T-helper 2 cell (primary cell): ENCODE results near the gene OSM.

ENCODE experiments used
- DNase-seq, 5 experiments: peaks; one replicate each; pipeline versions ENCODE4 v3.0.0 to v3.0.0-alpha.2; 2012 to 2022

Gene OSM

DNA sequence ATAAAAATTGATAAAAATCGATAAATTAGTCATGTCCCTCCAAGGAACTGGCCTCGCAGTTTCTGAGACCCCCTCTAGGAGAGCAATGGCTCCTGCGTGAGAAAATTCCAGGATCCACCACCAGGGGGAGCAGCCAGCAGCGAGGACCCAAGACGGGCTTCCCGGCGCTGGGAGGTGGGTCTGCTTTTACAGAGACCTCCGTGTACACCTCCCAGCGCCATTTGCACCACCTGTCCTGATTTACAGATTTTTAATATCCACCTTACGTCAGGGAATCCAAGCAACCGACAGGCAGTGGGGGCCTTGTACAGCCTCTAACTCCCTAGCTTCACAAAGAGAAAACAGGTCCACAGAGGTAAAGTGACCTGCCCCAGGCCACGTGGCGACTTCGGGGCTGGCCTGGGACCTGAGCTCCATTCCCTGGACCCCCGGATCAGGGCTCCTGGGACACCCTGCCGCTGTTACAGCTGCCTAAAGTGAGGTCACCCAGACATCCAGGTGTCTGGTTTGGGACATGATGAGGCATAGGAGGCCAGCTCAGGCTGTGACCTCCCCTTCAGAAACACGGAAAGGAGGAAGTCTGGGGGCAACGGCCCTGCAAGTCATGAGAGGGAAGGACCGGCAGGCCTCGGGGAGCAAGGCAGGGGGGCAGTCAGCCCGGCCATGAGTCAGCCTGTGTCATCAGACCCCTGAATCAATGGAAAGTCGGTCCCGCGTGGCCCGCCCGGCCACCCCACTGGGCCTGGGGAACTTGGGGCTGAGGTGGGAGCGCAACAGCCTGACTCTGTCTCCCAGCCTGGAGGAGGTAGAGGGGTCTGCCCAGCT lies 3.5 kb downstream of the OSM start:
- peak; percentile 60 to 77 (median 73) for DNase-seq

DNA sequence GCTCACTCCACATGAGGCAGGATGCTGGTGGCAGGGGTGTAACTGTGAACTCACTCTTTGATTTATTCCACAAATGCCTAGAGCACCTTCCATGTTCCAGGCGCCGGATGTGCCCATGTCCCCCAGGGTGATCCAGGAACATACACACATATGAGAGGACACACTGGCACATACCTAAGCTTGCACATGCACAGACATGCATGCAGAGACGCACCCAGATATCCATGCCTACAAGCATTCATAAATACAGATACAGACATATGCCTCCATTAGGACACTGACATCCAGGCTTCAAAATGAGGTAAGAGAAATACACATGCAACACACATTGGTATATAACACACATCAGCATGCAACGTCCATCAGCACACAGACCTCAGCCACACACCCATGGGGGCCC lies 4.5 kb downstream of the OSM start:
- no peak for DNase-seq

- no peak for DNase-seq
Measured at GRCh38 chr22:30261134-30261533, 5.5 kb downstream of the OSM start.

GRCh38 chr22:30260682-30261081 lies 6.0 kb downstream of the OSM start:
- no peak for DNase-seq

DNA sequence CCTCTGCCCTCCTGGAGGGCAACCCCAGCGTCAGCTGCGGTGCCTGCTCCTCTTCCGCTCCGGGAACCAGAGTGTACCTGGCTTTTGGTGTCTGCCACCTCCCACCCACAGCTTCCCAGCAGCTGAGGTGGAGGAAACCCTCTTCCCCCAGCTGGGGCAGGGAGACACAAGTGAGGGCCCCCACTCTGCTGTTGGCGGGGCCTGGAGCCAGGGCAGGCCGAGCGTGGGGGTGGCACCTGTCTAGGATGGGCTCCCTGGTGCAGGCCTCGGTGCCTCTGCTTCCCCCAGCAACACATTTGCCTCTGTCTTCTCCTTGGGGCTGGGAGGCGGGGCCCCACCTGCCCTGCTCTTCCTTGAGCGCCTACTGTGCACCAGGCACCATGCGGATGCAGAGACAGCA lies 6.4 kb downstream of the OSM start:
- DNase-seq: no peak

GRCh38 chr22:30254314-30254713 lies 12.3 kb downstream of the OSM start:
- DNase-seq: no peak

- DNase-seq: no peak
Measured at GRCh38 chr22:30253205-30253852, 13.3 kb downstream of the OSM start.

DNA sequence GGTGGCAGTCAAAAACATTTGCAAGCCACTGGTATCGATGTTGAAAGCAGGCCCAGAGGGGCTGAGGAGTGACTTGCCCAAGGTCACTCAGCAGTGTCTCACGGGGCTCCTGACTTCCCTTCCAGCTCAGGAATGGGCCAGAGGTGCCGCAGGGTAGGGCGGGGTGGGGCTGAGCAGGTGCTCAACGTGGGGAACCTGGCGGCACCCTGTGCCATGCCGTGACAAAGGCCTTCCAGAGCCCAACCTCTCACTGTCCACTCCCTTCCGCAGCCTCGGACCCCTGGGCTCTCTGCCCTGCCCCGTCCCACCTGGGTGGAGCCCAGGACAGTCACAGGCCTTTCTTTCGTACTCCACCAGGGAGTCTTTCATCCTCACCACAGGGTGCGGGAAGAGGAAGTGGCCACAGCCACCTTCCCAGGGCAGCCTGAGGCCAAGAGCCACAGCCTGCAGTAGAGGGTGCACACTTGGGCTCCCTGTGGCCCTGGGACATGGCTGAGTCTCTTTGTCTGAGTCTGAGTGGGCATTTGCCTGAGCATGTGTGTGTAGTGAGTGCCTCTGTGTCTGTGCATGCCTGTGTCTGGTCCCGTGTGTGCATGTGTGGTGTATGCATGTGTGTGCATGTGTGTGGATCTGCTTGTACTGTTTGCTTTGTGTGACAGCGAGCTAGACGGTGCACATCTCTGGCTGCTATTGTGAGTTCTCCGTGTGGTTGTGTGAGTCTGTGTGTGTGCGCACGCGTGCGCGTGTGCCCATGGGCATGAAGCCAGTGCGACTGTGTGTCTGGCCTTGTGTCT lies 14.0 kb downstream of the OSM start:
- DNase-seq: no peak

GRCh38 chr22:30251711-30252110 lies 14.9 kb downstream of the OSM start:
- no peak for DNase-seq

GRCh38 chr22:30250661-30251267 lies 15.9 kb downstream of the OSM start:
- DNase-seq: no peak

DNA sequence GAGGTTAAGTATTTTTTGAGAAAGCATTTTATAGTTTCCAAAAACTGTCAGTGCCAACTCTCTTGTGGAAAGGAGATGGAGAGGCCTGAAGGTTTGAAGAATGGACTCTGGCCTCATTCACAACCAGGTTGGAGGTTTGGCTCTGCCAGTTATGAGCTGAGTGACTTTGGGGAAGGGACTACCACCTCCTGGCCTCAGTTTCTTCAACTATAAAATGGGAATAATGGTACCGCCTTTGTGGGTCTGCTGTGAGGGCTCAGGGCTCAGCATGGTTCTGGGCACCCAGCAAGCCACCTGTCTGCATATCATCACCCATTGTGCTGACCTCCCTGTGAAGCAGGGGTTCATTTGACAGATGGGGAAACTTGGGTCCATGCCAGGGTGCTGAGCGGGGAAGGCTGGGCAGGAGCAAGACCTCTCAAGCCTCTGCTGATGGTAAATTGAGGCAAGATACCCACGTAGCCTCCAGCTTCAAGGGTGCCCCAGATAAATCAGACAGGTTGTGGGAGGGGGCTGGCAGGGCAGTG lies 16.5 kb downstream of the OSM start:
- no peak for DNase-seq

GRCh38 chr22:30249049-30250038 lies 17.3 kb downstream of the OSM start:
- DNase-seq: no peak

DNA sequence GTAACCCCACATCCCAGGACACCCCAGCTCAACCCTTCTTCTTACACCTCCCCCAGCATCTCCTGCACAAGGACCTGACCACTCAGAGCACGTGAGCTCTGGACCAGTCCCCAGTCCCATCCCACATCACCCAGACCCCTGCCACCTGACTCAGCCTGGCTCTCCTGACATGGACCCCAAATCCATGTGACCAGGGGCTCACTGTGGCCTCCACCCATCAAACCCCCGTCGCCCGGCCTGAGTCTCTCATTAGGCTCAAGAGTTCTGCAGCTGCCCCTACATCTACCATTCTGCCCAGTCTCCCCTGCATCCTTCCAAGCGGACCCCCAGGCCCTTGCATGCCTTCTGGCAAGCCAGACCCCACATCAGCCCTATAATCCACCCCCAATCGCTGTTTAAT lies 18.2 kb downstream of the OSM start:
- DNase-seq: no peak

DNA sequence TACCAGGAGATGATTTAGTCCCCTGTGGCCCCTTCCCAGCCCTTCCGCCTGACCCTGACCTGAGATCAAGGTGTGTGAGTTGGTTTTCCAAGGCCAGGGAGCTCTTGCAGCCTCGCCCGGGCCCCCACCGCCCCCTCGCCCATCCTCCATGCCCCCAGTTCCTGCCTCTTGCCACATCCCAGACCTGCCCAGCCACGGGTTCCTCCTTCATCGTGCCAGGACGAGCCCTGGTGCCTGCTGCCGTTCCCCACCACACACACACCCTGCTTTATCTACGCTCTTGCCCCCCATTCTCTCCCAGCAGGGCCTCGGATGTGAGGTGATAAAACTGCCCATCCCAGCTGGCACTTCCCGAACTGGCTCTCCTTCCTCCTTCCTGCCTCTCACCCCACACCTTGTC lies 18.7 kb downstream of the OSM start:
- DNase-seq: no peak

DNA sequence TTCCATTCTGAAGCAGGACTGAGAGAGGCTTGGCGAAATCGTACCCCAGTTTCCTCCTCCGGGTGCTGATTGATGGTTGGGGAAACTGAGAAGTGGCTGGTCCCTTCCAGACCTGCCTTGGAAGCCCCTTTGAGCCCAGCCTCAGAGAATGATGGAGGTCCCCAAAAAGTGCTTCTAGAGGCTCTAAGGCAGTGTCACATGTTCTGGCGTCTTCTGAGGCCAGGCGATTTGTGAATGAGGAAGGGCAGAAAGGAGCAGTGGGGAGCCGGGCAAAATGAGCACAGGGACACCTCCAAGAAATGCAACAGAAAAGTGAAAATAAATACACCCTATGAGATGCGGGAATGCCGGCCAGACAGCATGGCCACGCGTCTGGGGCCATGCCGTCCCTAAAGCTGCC lies 19.1 kb downstream of the OSM start:
- DNase-seq: no peak

DNA sequence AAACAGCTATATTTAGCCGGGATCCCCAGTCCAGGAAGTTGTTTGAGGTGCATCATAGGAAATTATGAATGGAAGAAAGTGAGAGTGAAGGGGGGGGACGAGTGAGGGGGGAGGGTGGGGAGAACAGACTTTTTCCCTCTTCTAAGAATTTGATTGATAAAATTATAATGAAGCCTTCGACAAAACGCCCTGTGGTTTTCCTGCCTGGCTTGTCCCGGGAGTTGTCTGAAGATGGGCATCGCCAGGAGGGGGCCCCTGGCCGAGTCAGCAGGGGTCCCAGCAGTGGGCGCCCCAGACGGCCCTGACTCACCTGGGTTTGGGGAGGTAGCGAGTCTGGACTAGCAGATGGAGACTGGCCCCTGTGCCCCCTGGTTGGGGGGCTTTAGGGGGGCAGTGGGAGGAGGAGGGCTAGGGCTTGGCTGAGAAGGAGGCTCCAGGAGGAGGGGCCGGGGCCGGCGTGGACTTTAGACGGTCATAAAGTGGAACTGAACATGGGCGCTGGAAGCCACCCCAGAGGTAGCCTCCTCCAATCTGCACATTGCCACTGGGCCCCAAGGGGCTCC lies 19.8 kb downstream of the OSM start:
- DNase-seq: no peak

GRCh38 chr22:30245985-30246813 lies 20.5 kb downstream of the OSM start, which contains the start of gene LIF:
LIF (minus strand) TSS chr22:30246759; CDS start chr22:30246695, 64 bp downstream.
- peak in 4 of 5 experiments; percentile 31 to 79 (median 38) for DNase-seq

- DNase-seq: no peak
Measured at GRCh38 chr22:30245181-30245984, 21.3 kb downstream of the OSM start.

GRCh38 chr22:30244641-30245040 lies 22.0 kb downstream of the OSM start:
- DNase-seq: no peak
